Stimulated activated CD8-positive, alpha-beta memory T cell treated with anti-CD3 and anti-CD28 coated beads, Interleukin-7, amount 100 ng/mL, for 1 hour (primary cell): ENCODE measurements around the gene HBE1.
"Not testable (repeated sequence)": the region's sequence is repeated elsewhere in the genome, so short reads cannot be mapped to it uniquely, and the experiment has no call there.

ENCODE experiments used
- DNase-seq, 2 donors: peaks; one replicate each; pipeline ENCODE4 v3.0.0-alpha.2; 2020; ENCODE audit warnings: low read depth in 2 of 2

The HBE1 gene

GRCh38 chr11:5253440-5253839 is 16.3 kb downstream of the HBE1 start:
- DNase-seq: not testable (repeated sequence)

DNA sequence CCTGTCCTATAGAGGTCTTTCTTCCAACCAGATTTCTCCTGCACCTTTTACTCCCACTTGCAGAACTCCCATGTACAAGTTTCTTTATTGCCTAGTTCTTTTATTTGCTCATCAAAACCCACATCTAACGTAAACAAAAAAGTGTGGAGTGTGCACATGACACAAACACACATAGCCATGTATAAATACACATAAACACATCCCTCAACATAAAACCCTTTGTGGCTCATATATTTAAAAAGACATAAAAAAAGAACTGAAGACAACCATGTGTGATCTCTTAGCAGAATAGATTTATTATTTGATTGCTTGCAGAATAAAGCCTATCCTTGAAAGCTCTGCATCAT is 16.9 kb downstream of the HBE1 start:
- no peak for DNase-seq

GRCh38 chr11:5252192-5252918 is 17.4 kb downstream of the HBE1 start:
- no peak for DNase-seq

GRCh38 chr11:5251746-5252145 is 18.0 kb downstream of the HBE1 start:
- no peak for DNase-seq

DNA sequence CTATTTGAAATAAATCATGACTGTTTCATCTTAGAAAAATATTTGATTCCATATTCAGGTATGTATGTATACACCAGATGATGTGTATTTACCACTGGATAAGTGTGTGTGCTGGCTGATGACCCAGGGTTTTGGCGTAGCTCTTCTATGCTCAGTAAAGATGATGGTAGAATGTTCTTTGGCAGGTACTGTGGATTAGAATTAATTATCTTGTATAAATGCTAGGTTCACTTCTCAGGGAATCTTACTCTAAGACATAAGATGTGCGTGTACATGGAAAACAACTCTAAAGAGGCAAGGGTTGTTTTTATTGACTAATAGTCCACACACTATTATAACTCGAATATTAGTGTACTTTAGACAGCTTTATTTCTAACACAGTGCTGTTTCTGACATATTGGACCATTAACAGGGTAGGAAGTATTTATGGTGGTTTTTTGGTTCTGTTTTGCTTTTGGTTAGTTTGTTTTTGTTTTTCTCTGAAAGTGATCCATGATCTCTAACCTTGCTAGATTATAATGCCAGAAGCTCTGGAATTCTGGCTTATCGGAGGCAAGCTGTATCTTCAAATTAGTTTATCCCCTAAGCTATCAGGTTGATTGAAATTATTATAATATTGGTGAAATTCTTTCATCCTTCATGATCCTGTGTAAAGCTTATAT is 19.1 kb downstream of the HBE1 start:
- DNase-seq: no peak

DNA sequence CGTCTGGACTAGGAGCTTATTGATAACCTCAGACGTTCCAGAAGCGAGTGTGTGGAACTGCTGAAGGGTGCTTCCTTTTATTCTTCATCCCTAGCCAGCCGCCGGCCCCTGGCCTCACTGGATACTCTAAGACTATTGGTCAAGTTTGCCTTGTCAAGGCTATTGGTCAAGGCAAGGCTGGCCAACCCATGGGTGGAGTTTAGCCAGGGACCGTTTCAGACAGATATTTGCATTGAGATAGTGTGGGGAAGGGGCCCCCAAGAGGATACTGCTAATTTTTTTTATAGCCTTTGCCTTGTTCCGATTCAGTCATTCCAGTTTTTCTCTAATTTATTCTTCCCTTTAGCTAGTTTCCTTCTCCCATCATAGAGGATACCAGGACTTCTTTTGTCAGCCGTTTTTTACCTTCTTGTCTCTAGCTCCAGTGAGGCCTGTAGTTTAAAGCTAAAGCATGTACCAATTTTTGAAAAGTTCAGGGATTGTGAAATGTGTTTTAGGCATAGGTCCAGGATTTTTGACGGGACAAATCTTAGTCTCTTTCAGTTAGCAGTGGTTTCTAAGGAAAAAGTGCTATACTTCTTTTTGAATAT is 19.8 kb downstream of the HBE1 start, which contains the start of gene HBG1:
Gene HBG1, minus strand, starts transcription at position 51 of the 590 bp plus-strand sequence. CDS start 53 bp downstream, outside the sequence.
- not testable (repeated sequence) for DNase-seq

DNA sequence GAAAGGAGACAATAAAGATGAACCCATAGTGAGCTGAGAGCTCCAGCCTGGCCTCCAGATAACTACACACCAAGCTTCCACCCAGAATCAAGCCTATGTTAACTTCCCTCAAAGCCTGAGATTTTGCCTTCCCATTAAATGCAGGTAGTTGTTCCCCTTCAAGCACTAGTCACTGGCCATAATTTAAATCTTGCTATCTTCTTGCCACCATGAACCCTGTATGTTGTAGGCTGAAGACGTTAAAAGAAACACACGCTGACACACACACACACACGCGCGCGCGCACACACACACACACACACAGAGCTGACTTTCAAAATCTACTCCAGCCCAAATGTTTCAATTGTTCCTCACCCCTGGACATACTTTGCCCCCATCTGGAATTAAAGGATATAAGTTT is 21.2 kb downstream of the HBE1 start:
- DNase-seq: not testable (repeated sequence)

DNA sequence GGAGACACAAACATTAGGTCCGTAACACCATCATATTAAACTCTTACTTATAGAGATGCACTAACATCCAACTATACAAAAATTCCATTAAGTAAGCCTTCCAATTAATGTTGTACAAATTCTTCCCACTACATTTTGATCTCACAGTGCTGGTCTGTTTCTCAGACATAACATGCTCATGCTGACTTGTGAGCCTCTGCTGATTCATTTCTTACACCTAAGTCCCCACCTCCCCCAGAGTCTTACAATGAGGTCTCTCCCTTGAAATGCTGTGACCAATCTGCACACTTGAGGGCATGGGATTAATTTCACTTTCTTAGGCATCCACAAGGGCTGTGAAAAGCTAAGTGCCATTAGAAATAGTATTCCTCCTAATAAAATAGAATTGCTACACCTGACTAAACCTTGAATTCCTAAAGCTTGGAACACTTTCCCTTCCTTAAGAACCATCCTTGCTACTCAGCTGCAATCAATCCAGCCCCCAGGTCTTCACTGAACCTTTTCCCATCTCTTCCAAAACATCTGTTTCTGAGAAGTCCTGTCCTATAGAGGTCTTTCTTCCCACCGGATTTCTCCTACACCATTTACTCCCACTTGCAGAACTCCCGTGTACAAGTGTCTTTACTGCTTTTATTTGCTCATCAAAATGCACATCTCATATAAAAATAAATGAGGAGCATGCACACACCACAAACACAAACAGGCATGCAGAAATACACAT is 22.1 kb downstream of the HBE1 start:
- DNase-seq: no peak

- DNase-seq: no peak
Measured at GRCh38 chr11:5246772-5247471, 22.8 kb downstream of the HBE1 start.

- DNase-seq: no peak
Measured at GRCh38 chr11:5245155-5245554, 24.6 kb downstream of the HBE1 start.

GRCh38 chr11:5243816-5244180 is 25.9 kb downstream of the HBE1 start:
- no peak for DNase-seq

- no peak for DNase-seq
Measured at GRCh38 chr11:5242933-5243815, 26.6 kb downstream of the HBE1 start.

DNA sequence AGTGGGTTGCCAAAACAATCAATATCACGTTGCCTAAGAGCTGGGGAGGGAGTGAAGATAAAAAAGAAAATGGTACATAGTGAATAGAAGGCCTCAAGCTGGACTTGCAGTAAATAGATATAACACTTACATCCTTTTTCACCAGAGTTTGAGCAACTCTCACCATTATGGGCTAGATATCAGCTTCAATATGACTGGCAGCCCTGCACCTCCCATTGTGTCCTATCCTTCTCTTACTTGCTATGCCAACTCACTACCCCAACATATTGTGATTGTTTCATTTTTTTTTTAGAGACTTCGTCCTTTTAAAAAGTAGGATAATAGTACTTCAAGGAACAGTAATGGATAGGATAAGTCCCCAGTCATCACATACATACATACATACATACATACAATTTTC is 27.5 kb downstream of the HBE1 start:
- no peak for DNase-seq

GRCh38 chr11:5241458-5241857 is 28.3 kb downstream of the HBE1 start:
- no peak for DNase-seq

- DNase-seq: no peak
Measured at GRCh38 chr11:5240458-5240857, 29.3 kb downstream of the HBE1 start.

GRCh38 chr11:5240056-5240455 is 29.7 kb downstream of the HBE1 start:
- no peak for DNase-seq

- DNase-seq: no peak
Measured at GRCh38 chr11:5239046-5239445, 30.7 kb downstream of the HBE1 start.

- DNase-seq: no peak
Measured at GRCh38 chr11:5238486-5238885, 31.3 kb downstream of the HBE1 start.

DNA sequence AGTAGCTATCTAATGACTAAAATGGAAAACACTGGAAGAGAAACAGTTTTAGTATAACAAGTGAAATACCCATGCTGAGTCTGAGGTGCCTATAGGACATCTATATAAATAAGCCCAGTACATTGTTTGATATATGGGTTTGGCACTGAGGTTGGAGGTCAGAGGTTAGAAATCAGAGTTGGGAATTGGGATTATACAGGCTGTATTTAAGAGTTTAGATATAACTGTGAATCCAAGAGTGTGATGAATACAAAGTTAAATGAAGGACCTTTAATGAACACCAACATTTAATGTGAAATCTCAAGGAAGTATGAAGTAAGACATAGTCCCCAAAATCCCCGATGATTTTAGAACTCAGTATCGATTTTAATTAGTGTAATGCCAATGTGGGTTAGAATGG is 32.3 kb downstream of the HBE1 start:
- DNase-seq: no peak

DNA sequence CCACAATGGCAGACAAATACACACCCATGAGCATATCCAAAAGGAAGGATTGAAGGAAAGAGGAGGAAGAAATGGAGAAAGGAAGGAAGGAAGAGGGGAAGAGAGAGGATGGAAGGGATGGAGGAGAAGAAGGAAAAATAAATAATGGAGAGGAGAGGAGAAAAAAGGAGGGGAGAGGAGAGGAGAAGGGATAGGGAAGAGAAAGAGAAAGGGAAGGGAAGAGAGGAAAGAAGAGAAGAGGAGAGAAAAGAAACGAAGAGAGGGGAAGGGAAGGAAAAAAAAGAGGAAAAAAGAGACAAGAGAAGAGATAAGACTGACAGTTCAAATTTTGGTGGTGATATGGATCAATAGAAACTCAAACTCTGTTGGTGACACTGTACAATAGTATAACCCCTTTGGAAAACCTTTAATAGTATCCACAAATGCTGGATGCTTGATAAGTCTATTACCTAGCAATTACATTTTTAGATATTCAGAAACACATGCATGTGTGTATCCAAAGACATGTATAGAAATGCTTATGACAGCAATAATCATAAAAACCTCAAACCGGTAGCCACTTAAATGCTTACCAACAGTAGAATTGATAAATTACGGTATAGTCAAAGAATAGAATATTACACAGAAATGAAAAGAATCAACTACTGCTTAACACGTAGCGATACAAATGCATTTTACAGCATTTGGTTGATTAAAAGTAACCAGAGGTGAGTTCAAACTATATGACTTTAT is 34.2 kb downstream of the HBE1 start:
- no peak for DNase-seq
